GM18870 (cell line): ENCODE measurements around the gene NHERF1.

ENCODE experiments used
- ATAC-seq: cut with Tn5 transposase; IDR thresholded peaks from one replicate; pipeline ENCODE4 v1.9.1; 2021; ENCODE audit warnings: moderate library complexity; ENCODE audit not compliant: unreplicated experiment

NHERF1 gene

DNA sequence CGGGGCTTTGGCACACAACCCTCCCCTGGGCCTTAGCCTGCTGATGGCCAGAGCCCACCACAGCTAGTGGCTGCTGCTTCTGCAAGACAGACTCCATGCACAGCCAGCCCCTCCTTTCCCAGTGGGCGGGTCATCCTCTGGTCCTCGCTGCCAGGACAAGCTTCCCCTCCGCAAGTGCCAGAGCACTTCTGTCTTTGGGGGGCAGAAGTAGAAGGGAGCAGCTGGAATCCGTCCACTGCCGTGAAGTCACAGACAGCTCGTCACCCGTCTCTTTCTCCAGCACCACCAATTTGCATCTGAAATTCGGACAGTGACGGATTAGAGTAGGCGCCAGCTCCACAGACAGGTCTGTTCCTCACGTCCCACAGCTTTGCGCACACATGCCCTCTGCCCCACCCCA is 59.0 kb downstream of the NHERF1 start:
- ATAC-seq: no peak

DNA sequence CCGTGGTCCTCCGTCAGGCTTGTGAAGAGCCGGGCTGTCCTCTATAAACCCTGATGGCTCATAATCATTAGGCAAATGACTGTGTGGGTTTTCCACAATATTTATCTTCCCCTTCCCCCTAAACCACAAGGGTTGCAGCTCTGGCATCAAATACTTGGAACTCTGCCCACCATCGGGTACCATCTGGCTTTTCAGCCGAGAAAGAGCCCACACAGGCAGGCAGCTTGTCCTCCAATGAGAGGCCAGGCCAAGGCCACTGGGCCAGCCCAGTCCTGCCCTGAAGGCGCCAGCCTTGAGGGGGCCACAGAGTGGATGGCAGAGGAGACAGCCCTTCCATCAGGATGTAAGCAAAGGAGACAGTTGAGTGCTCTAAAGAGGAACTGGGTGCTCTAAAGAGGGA is 59.5 kb downstream of the NHERF1 start:
- no peak for ATAC-seq

DNA sequence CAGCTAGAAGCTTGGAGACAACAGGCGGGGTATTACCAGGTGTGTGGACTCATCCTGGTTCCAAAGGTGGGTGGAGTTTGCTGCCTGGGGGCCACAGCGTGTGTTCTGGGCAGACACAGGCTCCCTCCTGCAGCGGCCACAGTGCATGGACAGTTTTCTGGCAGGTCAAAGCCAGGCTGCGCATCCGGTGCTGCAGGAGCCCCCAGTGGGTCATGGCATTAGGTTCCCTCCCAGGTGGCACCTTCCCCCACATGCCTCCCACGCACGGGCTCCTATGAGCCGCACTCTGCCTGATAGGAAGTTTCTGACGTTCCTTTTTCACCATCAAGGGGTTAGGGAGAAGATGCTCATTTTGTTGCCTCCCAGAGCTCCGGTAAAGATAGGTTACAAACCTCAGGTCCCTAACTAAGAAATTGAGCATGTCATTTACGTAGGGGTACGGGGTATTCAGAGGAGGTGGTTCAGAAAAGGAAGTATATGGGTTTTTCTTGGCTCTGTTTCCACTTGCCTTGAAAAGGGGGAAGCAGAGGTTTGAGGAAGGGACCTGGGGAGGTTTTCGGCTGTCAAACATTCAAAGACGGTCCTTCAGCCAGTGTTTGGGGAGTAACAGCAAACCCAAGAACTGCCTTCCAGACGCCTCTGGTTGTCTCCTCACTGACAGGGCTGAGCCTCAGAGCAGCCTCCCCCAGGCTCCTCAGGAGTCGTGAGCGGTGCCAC is 60.4 kb downstream of the NHERF1 start:
- no peak for ATAC-seq

DNA sequence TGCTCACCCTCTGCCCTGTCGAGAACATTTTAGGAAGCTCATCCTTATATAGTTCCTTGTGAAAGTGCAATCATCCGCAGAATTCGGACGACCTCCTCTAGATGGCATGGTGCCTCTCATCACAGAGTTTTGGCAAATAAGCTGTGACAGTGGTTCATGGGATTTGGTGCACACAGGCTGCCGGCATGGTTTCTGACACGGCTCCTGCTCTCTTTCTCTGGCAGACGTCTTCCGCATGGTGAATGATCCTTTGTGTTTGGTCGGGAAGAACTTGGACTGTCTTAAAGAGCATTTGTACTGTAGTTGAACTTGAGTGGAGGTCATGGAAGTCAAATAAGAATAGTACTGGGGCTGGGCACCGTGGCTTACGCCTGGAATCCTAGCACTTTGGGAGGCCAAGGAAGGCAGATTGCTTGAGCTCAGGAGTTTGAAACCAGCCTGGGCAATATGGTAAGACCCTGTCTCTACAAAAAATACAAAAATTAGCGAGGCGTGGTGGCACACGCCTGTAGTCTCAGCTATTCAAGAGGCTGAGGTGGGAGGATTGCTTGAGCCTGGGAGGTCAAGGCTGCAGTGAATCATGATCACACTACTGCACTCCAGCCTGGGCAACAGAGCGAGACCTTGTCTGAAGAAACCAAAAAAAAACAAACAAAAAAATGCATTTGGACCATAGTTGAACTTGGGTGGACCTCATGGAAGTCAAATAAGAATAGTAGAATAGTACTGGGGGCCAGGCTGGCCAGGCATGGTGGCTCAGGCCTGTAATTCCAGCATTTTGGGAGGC is 62.5 kb downstream of the NHERF1 start:
- ATAC-seq: no peak

DNA sequence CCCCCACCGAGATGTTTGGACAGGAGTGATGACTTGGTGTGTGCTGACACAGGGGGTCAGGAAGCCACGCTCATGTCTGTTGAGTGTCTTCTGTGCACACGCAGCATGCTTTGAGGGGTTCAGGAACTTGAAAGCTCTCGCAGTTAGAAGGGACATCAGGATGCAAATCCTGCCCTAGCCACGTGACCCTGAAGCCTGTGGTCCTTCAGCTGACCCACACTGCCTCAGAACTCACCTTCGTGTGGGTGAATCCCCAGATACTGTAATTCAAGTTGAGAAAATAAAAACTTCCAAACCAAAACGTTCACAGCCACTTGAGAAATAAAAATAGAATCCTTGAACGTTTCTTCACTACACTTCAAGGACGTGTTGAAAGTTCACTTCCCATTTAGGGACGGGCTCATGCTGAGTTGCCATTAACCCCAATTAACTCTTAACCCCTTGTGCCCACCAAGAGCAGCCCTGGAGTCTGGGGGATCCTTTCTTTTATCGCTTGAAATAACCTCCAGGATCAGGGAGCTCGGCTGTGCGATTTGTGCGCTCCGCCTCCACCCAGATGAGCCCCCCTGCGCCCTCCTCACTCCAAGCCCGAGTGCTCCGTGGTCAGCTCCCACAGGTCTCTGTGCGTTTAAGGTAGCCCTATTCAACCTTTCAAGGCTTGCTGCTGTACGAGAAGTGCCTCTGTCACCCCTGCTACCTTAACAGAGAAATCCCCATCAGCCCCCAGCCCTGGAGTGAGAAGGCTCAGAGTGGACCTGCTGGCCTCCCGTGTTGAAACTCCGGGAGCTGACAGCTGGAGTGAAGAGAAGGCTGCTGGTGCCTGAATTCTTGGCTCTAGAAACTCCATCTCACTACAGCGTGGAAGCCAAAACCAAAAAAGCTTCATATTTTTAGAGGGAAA is 63.9 kb downstream of the NHERF1 start:
- no peak for ATAC-seq

DNA sequence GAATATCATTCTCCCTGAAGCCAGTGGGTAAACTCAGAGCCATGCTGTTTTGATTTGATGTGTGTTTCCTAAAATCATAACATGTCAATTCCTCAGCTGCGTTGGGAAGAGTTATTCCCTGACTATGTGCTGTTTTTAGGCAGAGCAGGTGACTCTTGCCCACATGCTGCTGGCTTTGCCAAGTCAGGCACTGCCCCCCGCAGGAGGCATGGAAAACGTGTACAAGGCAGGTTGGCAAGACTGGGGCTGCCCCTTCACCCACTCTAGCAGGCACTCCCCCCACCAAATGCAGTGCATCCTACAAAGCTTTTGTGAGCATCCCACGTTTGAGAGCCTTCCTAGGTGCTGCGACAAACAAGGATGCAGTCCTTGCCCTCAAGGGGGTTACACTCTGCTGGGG is 66.0 kb downstream of the NHERF1 start:
- ATAC-seq: no peak

DNA sequence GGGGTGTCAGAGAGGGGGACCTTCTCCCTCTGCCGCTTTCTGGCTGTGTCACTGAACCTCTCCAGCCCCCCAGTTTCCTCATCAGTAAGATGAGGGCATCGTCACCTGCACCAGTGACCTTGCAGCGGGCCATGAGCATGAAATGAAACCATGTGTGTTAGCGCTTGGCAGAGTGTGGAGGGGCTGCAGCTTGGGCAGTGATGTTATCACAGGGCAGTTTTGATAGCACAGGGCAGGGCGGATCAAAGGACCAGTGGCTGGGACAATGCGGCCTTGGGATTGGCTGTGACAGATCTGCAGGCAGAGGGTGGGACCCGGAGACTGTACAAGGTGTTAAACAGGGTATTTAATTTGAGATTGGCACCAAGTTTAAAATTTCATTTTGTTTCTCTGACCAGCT is 66.6 kb downstream of the NHERF1 start:
- no peak for ATAC-seq

DNA sequence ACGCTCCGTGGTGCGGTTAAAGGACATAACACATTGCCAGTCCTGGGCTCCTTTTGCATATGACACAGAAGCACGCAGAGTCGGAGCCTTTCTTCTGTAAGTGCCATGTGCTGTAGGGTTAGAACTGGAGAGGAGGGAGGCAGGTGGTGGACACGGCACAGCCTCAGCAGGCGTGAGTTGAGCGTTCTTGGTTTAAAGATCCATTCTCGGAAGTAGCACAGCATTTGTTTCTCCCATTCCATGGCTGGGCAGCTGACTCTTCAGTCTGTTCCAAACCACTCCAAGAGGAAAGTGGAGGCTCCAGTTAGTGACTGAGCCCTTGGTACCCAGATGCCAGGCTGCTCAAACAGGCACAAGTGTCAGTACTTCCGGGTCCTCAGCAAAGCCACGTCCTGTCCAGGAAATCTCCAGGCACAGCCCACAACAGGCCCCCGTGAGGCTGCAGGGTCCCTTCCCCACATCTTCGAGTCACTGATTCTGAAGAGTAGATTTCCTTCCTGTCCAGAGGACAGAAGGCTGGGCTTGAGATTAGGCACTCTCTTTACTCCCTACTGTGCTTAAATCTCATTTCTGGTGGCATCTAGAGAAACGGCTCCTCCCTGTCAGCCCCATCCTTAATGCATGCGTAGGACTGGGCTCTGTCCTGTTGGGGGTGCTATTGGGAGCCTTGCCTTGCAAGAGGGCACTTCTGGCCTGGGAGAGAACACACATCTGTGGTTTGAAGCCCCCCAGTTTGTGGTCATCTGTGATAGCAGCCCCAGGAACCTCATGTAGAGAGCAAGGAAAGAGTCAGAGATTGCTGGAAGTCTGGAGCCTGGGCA is 67.3 kb downstream of the NHERF1 start:
- ATAC-seq: no peak

DNA sequence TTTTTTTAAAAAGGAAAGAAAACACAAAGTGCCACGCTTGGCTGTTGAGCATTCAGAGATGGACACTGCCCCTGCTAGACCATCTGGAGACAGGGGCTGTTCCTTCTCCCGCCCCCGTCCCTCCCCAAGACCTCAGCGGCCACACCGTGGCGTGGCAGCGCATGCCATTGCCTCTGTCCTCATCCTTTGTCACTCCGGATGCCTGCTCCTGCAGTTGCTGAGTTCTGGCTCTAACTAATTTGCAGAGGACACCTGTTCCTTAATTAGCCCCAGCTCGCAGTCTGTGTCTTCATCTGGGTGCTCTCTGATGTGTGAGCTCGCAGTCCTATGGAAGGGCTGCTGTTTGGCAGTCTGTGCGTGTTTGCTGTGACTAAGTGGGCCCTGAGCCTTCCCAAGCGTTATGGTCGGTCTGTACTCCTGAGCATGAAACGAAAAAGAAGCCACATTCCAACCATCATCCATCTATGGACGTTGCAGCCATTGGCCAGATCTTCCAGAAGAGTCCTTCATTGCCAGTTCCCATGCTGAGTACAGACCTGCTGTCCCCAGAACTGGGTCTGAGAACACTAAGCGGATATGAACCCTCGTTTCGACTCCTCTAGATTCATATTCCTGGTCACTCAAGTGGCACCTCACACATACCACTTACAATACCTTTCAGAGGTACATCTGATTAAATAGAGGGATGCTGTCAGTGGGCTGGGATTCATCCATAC is 68.6 kb downstream of the NHERF1 start:
- ATAC-seq: no peak

DNA sequence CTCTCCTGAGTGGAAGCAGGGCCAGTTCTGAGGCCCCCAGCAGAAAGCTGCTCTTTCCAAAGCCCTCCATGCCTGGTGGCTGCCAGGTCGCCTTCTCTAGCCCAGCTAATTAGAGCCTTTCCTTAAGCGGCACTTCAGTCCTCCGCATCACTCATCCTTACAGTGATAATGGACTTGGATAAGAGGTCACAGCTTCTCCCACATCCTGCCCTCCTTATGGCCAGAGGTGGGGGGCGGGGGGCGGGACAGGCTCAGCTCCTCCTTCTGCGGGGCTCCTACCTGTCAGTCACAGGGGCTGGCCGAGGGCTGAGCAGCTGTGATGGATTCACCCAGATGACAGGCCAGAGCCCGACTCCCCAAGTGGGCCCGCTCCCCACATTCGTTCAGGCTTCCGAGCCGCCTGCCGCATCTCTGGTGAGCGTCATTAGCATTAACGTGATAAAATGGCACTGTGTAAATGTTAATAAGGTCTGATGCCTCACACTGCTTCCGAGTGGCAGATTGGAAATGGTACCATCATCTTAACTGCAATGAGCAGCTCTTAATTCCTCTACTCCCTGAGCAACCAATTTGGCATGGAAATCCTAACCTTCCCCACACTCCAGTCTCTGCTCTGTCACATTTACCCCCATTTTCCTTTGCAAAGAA is 70.0 kb downstream of the NHERF1 start:
- no peak for ATAC-seq
